ACHN (cell line): ENCODE data around the gene EPHA3.

Experiments
- DNase-seq: peaks from one replicate; pipeline ENCODE4 v3.0.0-alpha.2; 2015
- in situ Hi-C: cut with HindIII; loops from 2 replicates; pipeline ENCODE4 v1.10.0; 2017; ENCODE audit warnings: low sequenced_read_pairs, low pct_ligation_motif_present, low pct_unique_long_range_greater_than_20kb

The EPHA3 gene

DNA sequence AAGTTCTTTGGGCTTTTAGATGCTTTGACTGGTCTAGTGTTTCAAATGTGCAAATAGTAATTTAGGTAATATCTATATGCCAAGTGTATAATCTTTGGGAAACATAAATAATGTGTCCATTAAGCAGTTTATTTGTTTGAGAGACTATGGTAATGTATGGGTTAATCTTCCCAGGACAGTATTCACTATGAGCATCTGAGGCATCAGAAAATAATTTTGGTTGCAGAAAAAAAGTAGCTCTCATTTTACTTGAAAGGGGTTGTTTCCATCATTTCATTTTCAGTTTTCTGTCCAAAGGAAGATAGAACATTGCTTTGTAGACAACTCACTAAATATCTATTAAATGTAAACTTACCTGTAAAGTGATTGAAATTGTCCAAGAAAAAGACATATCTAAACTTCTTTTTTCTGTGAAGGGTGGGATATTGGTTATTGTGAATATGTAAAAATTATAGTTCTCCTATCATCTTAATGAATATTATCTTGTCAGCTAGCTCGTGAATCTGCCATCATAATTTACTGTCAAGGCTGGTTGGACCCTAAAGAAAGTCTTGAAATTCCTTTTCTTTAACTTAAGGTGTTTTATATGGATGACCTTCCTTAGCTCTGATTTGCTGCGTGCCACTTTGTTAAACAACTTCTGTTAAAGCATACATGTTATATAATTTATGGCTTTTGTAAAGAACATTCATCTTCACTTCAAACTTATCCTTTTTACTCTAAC lies 108.8 kb downstream of the EPHA3 start:
- no peak for DNase-seq
- in situ Hi-C loops, result no loop called here

DNA sequence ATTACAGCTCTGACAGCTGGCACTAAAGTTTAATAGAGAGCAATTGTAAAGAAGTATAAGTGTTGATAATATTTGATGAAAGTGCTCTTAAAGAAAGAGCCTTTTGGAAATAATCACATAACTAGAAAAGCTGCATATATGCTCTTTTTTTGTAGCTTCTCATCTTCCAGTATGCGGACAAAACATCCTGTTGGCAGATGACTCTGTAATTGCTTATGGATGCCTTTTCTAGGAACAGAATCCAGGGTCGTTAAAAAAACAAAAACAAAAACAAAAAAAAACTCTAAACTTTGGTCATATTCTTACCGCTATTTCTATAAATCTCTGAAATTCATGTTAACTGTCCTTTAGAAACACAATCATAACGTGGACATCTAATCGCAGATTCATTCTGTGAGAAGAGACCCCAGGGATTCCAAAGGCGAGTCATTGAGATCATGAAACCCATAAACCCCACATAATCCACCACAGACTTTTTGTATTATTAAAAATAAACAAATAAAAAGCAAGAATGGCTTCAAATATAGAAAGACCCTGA lies 109.8 kb downstream of the EPHA3 start:
- in situ Hi-C loops, result no loop called here
- DNase-seq, result no peak

DNA sequence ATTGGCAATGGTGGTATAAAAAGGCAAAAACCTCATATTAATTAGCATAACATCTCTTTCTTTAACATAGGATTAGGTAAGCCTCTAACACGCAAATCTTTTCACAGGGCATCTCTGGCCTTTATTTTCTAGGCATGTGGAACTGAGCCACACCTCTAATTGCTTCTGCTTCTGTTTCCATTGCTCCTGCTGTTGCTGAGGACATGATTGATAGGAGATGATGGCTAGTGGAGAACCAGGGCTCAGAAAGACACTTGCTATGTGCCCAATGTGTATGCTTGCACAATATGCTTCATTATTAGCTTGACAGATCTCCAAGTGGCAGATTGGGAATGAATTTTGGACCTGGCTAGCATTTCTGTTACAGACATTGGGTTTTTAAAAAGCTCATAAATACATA lies 114.5 kb downstream of the EPHA3 start:
- no peak for DNase-seq
- in situ Hi-C loops, result no loop called here

DNA sequence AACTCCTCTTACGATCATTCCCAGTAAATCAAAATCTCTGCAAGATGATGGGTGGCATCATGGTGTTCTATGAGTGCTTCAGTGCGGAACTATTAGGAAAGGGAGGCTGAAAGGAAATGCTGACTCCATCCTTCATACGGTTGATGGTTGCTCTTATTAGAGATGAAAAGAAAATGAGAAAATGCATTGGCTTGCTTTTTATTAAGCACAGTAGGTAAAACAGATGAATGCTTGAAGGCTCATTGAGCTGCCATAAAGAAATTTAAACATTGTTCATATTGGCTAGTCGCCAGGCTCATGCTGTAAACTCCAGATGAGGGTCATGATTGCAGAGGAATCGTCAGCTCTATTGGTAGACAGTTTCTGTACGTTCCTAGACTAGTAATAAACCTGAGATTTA lies 115.8 kb downstream of the EPHA3 start:
- in situ Hi-C loops, result no loop called here

DNA sequence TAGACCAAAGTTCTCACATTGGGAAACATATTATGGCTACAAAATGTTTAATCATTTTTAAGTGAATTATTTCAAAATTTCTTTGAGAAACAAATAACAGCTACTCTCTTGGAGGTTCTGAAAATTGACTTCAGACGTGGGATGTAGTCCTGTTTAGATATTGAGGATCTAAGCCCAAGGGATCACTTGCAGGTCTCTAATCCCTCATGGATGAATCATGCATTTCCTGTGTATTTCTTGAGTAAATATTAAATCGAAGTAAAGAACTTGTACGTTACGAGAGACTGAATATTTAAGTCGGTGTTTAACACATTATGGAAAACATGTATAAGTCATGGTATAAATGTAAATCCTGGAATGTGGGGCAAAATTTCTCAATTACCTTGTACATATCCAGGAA lies 119.8 kb downstream of the EPHA3 start:
- in situ Hi-C loops, result no loop called here
- DNase-seq, result no peak

More for the DNA sequence above, 115.8 kb downstream of the EPHA3 start:
- no peak for DNase-seq

DNA sequence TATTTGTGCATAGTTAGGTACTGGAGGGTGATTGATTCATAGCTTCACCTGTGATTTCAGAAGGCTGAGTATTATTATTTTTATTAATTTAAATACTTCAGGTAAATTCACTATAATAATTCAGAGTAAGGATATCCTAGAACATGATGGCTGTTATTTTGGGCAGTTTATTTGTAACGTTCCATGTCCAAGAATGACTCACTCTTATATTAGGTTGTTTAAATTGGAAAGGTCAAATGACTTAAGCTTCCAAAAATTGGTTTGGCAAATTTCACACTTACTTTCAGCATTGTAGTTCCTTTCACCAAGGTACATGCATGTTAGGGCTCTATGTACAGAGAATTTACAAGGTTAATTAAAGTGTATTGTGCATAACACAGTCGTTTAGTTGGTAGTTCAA lies 120.2 kb downstream of the EPHA3 start:
- no peak for DNase-seq
- in situ Hi-C loops, result no loop called here

DNA sequence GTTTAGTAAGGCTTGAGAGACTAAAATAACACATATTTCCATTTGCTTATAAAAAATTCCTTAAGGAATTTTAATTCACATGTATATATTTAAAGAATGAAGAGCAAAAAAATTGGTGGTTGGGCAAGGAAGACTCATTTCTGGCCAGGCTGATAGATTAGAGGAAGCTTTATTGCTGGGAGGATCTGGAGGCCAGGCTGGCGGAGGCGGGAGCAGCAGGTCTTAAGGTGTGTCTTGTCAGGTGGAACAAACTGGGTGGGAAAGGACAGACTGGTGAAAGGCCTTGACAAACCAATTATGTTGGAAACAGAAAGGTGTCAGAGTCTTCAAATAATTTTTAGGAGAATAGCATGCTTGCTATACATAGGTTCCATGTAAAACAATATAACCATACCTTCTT lies 124.7 kb downstream of the EPHA3 start:
- DNase-seq, result no peak
- in situ Hi-C loops, result no loop called here

DNA sequence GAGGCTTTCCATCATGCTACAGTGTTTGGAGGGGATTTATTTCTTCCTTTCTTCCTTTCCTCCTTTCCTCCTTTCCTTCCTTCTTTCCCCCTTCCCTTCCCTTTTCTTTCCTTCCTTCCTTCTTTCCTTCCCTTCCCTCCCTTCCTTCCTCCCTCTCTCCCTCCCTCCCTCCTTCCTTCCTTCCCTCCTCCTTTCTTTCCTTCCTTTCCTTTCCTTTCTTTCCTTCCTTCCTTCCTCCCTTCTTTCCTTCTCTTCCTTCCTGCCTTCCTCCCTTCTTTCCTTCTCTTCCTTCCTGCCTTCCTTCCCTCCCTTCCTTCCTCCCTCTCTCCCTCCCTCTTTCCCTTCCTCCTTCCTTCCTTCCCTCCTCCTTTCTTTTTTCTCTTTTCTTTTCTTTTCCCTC lies 127.2 kb downstream of the EPHA3 start:
- in situ Hi-C loops, result no loop called here
- DNase-seq, result no peak

DNA sequence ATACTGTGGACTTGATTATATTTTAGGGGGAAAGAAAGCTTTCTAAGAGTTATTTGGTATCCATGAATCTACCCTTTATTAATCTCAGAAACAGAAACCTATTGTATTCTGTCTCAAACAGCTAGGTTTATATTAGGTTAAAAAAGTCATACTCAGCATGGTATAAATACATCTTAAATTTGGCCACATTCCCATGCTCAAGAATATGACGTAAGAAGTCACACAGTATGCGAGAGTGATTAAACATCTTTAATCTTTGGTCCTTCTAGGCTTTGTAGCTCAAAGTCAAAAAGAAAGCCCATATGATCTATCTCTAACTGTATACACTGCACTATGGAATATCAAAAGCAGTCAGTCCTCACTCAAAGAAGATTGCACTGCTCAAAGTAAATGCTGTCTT lies 131.4 kb downstream of the EPHA3 start:
- no peak for DNase-seq
- in situ Hi-C loops, result no loop called here

DNA sequence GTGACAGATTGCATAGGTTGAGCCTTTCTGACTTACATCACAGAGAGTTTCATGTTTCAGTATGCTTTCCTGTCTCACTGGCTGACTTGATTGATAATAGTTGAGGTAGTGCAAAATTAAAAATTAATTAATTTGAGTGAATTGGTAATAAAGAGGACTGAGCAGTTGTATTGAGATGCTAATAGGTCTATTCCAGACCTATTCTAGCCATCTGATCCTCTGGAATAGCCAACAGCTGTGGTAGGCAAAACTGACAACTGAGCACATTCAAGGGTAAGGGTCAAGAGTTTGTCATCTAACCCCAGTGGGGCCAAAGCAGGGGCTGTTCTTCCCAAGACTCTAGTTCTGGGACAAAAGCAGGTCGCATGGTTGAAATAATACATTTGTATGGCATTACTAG lies 132.4 kb downstream of the EPHA3 start:
- in situ Hi-C loops, result no loop called here
- DNase-seq, result no peak

DNA sequence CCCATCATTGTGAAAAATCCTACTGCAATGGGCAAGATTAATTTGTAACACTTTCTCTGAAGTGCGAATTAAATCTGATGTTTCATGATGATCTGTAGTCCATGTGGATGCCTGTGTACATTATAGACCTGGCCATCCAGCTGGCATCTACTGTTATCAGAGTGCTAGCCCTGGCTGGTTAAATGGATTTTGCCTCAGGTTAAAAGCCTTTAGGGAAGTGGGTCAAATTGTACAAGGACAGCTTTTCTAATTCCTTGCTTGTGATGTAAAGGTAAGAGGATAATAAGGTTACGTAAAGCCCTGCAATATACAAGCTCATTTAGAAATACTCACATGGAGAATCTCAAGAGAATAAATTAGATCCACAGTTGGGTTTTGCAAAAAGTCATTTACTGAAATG lies 138.2 kb downstream of the EPHA3 start:
- no peak for DNase-seq
- in situ Hi-C loops, result no loop called here

DNA sequence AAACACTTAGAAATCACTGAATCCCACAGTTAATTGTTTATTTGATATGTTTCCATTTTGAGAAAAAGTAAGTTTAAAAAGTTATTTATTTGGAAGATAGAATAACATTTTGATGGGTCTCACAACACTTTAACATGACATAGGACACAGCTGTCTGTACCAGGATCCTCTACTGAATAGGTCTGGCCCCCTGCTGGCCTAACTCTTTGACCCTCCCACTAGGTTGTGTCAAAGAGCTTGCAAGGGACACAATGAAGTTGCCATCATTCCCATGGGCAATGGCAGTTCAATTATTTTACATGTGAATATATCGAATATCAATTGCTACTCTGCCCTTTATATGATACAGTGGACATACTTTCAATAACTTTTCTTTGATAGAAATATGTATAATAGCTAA lies 138.9 kb downstream of the EPHA3 start:
- in situ Hi-C loops, result no loop called here
- no peak for DNase-seq

DNA sequence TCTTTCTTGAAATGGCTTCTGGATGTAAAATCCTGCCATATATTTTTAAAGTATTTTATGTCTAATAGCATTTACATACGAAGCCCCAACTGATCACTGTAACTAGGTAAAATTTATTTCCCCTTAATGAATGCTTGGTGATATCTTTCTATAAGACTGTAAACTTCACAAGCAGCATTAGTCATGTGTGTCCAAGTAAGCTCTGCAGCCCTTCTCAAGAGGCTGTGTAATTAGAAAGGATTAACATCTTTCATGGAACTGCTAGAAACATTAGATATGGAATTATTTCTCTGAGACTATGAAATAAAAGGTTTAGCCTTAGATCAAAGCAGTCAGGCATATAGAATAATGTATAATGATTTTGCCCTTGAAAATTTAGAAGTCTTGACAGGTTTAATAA lies 143.3 kb downstream of the EPHA3 start:
- in situ Hi-C loops, result no loop called here
- DNase-seq, result no peak

DNA sequence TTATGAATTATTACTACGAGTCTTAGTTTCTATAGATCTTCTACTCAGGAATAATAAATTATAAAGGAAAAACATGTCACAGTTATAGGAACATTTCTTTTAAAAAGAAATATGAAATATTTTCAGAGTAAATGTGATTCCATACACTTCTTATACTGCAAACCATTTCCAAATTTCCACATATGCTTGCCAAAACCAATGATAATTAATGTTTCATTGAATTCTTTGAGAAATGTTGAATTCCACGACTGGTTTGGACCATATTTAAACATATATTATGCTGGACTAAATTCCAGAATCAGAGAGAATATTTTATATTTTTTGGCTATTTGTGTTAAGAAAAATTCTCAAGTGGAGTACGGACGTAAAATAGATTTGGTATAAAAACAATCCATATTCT lies 144.6 kb downstream of the EPHA3 start:
- DNase-seq, result no peak
- in situ Hi-C loops, result no loop called here

DNA sequence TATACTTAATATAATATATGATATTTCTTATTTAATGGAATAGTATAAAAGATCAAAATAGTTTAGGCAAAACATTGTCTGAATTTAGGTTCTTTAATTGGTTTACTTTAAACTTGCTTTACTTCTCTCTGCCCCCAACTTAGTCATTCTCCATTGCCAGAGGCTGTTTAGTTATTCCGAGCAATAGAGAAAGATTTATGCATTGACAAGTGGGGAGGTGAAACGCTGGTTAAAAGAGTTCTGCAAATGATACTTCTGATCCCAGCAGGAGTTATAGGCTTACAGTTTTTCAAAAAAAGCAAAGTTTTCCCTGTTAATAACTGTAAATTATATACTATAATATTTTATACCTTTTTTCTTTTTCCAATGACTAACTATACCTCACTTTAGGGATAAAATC lies 145.4 kb downstream of the EPHA3 start:
- no peak for DNase-seq
- in situ Hi-C loops, result no loop called here

DNA sequence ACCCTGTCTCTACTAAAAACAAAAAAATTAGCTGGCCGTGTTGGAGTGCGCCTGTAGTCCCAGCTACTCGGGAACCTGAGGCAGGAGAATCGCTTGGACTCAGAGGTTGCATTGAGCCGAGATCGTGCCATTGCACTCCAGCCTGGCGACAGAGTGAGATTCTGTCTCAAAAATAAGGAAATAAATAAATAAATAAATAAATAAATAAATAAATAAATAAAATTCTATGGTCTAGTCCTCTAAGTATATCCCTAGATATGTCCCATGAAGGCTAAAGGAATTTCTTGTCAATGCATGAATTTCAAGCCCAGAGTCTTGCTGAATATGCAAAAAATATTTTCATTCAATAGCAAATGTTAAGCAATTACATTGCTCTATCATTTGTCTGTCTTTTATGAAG lies 149.0 kb downstream of the EPHA3 start:
- DNase-seq, result no peak
- in situ Hi-C loops, result no loop called here

DNA sequence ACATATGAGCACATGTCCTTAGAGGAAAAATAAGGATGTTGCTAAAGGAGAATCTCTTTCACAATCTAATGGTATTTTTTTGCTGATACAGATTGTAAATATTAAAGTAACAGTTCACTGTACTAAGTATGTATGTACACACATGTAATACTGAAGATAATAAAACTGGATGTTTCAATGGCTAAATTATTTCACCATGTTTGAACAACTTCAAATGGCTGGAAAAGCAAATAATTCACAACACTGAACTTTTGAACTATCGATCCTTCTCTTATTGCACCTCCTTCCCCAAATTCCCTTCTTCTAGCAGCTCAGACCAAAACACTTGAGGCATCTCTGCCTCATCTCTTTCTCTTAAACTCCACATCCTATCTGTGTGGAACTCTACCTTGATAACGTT lies 149.5 kb downstream of the EPHA3 start:
- no peak for DNase-seq
- in situ Hi-C loops, result no loop called here

DNA sequence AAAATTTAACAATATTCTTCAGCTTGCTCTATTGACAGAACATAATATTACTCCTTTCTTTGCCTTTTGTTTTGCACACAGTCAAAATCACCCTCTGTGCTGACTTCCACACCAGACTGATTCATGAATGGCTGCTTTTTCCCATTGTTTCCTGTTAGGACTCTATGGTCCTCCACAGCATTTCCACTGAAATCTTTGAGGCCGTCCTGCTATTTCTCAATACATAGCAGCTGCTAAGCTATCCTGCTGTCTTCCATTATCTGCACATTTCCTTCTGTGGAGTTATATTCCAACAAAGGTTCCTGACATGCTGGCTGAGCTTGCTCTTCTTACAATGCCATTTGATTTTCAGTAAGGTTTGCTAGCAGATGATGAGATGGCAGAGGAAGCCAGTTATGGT lies 153.3 kb downstream of the EPHA3 start:
- in situ Hi-C loops, result no loop called here
- DNase-seq, result no peak

DNA sequence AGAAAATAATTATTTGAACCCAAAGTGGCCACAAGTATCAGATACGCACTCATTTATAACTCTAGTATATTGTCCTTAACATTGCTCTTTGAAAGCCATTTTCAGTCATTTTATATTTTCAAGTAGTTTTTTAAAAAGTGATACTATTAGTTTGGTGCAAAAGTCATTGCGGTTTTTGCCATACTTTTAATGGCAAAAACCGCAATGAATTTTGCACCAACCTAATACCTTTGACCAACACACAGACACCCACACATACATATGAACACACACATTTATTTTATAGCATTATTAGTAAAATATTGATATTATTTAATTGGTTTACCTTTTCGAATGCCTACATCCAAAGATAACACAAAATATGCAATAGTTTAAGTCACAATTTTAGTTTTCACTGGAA lies 154.3 kb downstream of the EPHA3 start:
- DNase-seq, result no peak
- in situ Hi-C loops, result no loop called here

DNA sequence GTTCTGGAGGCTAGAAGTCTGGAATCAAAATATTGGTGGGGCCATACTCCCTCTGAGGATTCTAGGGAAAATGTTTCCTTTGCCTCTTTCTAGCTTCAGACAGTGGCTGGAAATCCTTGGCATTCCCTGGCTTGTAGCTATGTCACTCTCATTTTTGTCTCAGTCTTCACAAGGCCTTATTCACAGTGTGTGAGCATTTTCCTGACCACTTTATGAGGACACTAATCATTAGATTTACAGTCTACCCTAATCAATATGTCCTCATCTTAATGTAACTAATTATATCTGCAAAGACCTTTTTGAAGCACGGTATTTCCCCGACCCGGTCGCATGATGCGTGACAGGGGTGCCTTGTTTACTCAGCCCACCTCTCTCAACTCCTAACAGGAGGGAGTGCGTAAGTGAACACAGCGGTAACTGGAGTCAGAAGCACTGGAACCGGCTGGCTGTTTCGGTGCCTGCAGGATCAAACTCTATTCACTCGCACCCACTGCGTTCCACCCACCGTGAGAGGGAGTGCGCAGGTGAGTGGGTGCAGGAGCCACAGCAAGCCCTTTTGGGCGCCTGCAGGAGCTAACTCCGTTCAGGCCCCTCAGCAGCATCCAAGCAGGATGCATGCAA lies 155.0 kb downstream of the EPHA3 start:
- in situ Hi-C loops, result no loop called here
- no peak for DNase-seq
